SJCRH30 (cell line): ENCODE results near the gene MTG2. TPM values are rescaled to one million over a fixed set of nuclear protein-coding genes. Genes with fewer than 3 reads are reported as not detected.

Experiments
- DNase-seq, 2 experiments: peaks; one replicate each; pipeline ENCODE4 v3.0.0-alpha.2; 2015 to 2020
- H3K27ac ChIP-seq: fragments of 250-450 bp; sonication (Bioruptor Pico); 2 replicates; pipeline ENCODE4 v1.5.1; 2020; ENCODE audit warnings: mild to moderate bottlenecking, moderate library complexity
- H3K27me3 ChIP-seq: fragments of 250-450 bp; sonication (Bioruptor Pico); 2 replicates; pipeline ENCODE4 v1.5.1; 2020; ENCODE audit warnings: mild to moderate bottlenecking, moderate library complexity
- H3K36me3 ChIP-seq: fragments of 250-450 bp; sonication (Bioruptor Pico); 2 replicates; pipeline ENCODE4 v1.5.1; 2020; ENCODE audit warnings: mild to moderate bottlenecking, moderate library complexity
- H3K4me1 ChIP-seq: fragments of 250-450 bp; sonication (Bioruptor Pico); 2 replicates; pipeline ENCODE4 v1.5.1; 2020; ENCODE audit warnings: mild to moderate bottlenecking, moderate library complexity
- H3K4me3 ChIP-seq: fragments of 250-450 bp; sonication (Bioruptor Pico); 2 replicates; pipeline ENCODE4 v1.5.1; 2020; ENCODE audit warnings: mild to moderate bottlenecking, moderate library complexity
- H3K9me3 ChIP-seq: fragments of 250-450 bp; sonication (Bioruptor Pico); replicated peaks from 2 replicates; pipeline ENCODE4 v1.5.1; 2020; ENCODE audit warnings: mild to moderate bottlenecking, moderate library complexity
- total RNA-seq: library from RNA; depleted of rRNA; stranded (reverse); fragments of >200 nt; shearing (Covaris generic); gene quantifications from 2 replicates; pipeline ENCODE4 v1.2.3, GENCODE V29; 2014

The MTG2 gene
- total RNA-seq, 1 experiment from 2014 or later, result 66.2 TPM

DNA sequence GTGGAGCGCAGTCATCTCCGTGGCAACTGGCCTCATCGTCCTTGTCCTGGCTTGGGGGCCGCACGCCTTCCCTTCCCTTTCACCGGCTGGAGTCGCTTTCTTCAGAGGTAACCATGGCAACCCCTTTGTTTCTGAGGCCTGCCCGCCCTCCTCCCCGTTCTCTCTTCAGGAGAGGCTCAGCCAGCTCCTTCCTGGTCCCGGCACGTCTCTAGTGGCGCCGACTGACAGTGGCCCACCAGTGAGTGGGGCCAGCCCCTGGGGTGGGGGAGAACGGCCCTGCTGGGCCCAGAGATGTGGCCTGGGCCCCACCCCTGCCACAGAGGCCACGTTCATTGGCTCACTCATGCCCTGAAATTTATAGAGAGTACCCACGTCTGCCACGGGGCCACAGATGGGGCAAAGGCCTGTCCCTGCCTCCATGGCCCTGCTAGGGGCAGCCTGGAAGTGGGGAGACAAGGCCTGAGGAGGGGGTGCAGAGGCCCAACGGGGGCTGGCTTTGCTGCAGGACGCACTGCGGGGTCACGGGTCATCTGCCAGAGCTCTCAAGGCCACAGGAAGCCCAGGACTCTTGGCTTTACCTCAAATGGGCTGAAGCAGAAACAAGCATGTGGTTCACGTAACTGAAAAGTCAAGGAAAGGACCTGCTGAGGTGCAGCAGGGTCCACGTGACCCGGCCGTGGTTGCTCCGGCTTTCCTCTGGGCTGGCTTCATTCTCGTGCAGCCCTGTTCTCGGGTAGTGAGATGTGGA lies 54.1 kb downstream of the MTG2 start:
- peak; percentile 64 to 70 for DNase-seq
- H3K4me1 ChIP-seq, result peaks cover 16% of the 10 kb centered on the region

DNA sequence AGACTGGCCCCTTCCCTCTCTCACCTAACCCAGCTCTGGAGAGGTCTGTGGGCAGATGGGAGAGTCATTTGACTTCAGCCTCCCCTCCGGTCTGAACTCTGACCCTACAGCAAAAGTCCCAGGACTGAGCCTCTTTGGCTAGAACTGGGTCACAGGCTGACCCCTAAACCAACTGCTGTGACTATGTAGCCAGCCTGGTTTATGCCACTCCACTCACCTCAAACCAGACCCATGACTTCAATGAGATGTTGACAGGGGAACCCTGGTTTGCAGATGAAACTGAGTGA lies 54.6 kb downstream of the MTG2 start:
- H3K9me3 ChIP-seq, result no peaks in the 10 kb centered on the region
- no peak overlapping the region for H3K27ac ChIP-seq
- no peaks in the 10 kb centered on the region for H3K36me3 ChIP-seq
- no peaks in the 10 kb centered on the region for H3K27me3 ChIP-seq
- no peak overlapping the region for H3K4me3 ChIP-seq
- H3K4me1 ChIP-seq, result peaks cover 16% of the 10 kb centered on the region
- DNase-seq, result no peak

More for the DNA sequence above, 54.1 kb downstream of the MTG2 start:
- Histone ChIP-seq H3K27me3 (no peaks in the 10 kb centered on the region), H3K36me3 (no peaks in the 10 kb centered on the region), H3K9me3 (no peaks in the 10 kb centered on the region), H3K4me3 (no peak overlapping the region), H3K27ac (no peak overlapping the region)

DNA sequence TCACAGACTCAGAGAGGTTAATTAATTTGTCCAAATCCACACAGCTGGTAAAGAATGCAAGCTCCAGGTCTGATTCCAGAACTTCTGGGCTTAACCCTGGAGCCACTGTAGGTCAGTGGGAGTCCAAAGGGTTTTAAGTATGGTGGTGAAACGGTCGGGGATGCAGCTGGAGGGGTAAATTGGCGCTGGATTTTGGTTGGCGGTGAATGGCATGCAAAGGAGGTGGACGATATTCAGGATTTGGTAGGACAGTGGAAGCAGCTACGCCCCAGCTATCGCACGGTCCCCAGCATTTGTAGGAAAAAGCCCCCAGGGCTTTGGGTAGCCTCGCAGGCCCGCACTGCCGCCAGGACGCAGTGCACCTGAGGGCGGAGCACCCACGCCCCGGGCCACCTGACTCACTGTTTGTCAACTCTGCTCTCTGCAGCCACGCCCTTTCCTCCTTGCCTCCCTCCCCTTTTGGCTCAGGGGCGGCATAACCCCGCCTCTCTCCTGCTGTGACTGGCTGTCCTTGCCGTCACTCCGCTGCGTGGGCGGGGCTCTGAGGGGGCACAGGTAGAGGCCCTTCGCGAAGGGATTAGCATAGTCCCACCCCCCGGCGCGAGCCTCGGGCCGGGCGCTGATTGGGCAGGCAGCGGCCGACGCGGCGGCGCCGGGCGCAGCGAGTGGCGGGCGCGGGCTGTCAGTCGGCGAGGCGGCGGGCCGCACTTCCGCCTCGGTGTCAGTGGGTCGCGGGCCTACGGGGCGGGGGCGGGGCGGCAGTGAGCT lies 55.2 kb downstream of the MTG2 start, which contains the start of gene OSBPL2:
Gene OSBPL2, plus strand, starts transcription at position 721 of the 768 bp plus-strand sequence. CDS start 17,664 bp downstream, outside the sequence.
- Histone ChIP-seq H3K36me3 (no peaks in the 10 kb centered on the region), H3K27ac (no peak within 1 kb of the TSS), H3K27me3 (no peaks in the 10 kb centered on the region), H3K4me1 (peaks cover 16% of the 10 kb centered on the region), H3K9me3 (no peaks in the 10 kb centered on the region), H3K4me3 (peak within 1 kb of the TSS; percentile 61)
- DNase-seq, result peak; percentile 100

DNA sequence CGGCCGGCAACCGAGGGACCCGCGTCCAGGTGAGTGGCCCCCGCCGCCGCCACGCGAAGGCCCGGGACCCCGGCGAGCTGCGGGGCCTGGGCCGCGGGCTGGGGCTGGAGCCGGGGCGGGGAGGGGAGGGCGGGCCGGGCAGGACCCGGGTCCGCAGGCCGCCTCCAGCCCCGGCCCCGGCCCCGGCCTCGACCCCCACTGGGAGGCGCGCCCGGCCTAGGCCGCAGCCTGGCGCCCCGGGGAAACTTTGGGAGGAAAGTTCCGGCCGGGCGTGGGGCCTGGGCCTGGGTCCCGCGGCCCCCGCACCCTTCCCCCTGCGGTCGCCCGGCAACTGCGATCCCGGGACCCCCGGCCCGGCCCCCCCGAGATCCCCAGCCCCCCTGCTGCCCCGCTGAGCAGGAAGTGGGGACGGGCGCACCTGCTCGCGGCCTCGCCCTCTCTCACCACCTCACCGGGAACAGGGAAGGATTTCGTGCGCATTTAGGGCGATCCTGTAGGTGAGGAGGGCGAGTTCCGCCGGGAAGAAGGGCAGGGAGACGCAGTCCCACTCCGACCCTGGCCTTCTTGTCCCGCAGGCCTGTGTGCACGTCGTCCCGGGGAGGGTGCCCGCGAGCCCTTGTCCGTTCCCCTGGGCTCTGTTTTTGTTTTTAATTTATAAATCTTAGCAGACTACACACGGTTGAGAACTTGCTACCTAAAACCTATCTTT lies 55.9 kb downstream of the MTG2 start:
- Histone ChIP-seq H3K36me3 (no peaks in the 10 kb centered on the region), H3K27me3 (no peaks in the 10 kb centered on the region), H3K4me3 (peak overlapping the region; percentile 61), H3K9me3 (no peaks in the 10 kb centered on the region), H3K4me1 (peaks cover 16% of the 10 kb centered on the region), H3K27ac (no peak overlapping the region)
- peak in 1 of 2 experiments; percentile 58 for DNase-seq

DNA sequence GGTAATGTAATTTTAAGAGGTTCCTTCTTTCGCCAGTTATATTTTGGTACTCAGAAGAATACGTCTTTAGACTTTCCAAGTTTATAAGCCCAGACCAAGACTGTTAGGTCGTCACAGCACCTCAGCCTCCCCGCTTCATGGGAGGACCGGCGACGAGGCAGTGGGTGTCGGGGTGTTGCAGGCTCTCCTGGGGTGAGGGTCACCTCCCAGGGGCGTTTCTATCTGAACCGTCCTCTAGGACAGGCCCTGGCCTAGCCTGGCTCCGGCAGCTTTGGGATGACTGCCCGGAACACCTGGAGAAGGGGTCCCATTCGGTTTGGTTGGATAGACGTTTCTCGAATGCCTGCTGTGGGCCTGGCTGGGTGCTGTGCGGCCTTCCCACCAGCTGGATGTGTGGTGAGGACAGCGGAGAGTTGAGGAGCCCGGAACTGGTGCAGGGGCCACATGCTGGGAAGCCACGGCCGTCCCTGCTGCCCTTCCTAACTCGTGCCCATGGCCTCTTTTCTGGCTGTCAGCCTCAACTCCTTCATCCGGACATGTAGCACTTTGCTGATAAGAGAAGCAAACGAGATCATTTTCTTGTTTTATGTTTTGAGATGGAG lies 56.6 kb downstream of the MTG2 start:
- Histone ChIP-seq H3K27ac (no peak overlapping the region), H3K4me1 (peaks cover 16% of the 10 kb centered on the region), H3K4me3 (peak overlapping the region; percentile 61), H3K36me3 (no peaks in the 10 kb centered on the region), H3K27me3 (no peaks in the 10 kb centered on the region), H3K9me3 (no peaks in the 10 kb centered on the region)
- no peak for DNase-seq

DNA sequence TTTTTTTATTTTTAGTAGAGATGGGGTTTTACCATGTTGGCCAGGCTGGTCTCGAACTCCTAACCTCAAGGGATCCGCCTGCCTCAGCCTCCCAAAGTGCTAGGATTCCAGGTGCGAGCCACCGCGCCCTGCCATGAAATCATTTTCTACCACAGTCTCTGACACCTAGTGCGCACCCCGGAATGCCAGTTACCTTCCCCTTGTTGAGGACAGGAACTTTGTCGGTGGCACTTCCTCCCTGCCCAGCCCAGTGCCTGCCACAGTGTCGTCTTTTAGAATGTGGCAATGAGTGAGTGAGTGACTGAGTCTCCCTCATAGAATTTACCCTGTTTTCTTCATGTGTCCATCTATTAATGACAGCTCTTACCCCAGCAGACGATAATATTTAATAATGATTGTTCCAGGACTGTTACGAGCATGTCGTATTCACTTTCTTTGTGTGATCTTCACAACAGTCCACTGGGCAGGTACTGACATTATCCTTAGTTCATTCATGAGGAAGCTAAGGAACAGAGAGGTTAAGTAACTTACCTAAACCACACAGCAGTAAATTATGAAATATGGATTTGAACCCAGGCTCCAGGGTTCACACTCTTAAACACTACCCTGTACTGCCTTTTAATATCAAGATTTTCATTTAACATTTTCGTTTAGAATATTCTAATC lies 57.3 kb downstream of the MTG2 start:
- H3K27ac ChIP-seq, result no peak overlapping the region
- no peak overlapping the region for H3K4me3 ChIP-seq
- no peaks in the 10 kb centered on the region for H3K36me3 ChIP-seq
- no peaks in the 10 kb centered on the region for H3K9me3 ChIP-seq
- H3K4me1 ChIP-seq, result peaks cover 12% of the 10 kb centered on the region
- DNase-seq, result no peak
- H3K27me3 ChIP-seq, result no peaks in the 10 kb centered on the region

DNA sequence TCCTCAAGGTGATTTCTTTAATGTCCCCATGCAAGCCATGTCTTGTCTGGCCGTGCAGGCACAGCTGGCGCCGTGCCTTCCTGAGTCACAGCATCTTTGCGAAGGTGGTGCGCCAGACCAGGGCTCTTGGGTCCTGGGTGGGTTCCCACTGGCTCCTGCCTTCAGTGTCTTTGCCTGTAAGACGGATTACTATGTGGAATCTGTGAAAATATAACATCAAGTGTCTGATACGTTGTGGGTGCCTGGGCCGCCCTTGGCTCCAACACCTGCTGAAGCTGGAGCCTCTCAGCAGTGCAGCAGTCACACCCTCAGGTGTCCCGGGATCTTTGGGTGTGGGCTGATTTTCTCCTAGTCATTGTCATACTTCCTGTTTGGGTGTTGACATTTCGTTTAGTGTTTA lies 58.7 kb downstream of the MTG2 start:
- Histone ChIP-seq H3K27me3 (no peaks in the 10 kb centered on the region), H3K36me3 (no peaks in the 10 kb centered on the region), H3K27ac (no peak overlapping the region), H3K9me3 (no peaks in the 10 kb centered on the region), H3K4me3 (no peak overlapping the region), H3K4me1 (peaks cover 8% of the 10 kb centered on the region)
- no peak for DNase-seq

DNA sequence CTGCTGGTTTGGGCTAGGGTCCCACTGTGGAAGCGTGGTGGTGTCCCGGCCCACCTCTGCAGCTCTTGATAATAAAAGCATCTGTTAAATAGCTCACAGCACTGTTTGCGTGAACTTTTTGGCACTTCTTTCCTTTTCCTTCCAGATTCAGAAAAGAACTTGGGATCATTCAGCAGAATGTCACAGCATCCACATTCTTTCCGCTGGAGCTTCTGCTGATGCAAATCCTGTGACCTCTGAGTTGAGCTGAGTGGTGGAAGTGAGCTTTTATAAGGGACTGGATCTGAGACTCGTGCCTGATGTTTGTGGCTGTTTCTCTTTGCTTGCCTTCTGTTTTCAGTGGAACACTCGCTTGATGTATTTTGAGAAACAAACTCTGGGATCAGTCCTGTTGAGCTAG lies 59.3 kb downstream of the MTG2 start:
- no peak for DNase-seq
- Histone ChIP-seq H3K36me3 (no peaks in the 10 kb centered on the region), H3K27me3 (no peaks in the 10 kb centered on the region), H3K9me3 (no peaks in the 10 kb centered on the region), H3K27ac (no peak overlapping the region), H3K4me1 (peaks cover 8% of the 10 kb centered on the region), H3K4me3 (no peak overlapping the region)

DNA sequence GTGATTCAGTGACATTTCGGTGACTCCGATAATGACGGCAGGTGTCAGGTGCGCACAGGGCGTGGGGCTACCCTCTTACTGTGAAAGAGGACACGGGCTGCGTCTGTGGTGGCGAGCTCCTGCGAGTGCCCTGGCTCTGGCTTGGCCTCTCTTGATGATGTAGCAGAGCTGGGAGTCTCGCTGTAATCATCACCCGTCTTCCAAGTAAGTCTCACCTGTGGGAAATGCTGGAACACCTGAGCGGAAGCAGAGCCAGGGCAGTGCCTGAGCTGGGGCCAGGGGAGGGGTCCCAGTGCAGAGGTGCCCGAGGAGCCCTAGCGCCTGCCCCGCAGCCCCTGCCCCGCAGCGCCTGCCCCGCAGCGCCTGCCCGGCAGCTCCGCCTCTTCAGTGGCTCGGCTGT lies 60.3 kb downstream of the MTG2 start:
- no peak for DNase-seq
- Histone ChIP-seq H3K36me3 (no peaks in the 10 kb centered on the region), H3K4me1 (peaks cover 3% of the 10 kb centered on the region; the same call in 1 of the 2 replicates), H3K27ac (no peak overlapping the region), H3K9me3 (no peaks in the 10 kb centered on the region), H3K4me3 (no peak overlapping the region), H3K27me3 (no peaks in the 10 kb centered on the region)

DNA sequence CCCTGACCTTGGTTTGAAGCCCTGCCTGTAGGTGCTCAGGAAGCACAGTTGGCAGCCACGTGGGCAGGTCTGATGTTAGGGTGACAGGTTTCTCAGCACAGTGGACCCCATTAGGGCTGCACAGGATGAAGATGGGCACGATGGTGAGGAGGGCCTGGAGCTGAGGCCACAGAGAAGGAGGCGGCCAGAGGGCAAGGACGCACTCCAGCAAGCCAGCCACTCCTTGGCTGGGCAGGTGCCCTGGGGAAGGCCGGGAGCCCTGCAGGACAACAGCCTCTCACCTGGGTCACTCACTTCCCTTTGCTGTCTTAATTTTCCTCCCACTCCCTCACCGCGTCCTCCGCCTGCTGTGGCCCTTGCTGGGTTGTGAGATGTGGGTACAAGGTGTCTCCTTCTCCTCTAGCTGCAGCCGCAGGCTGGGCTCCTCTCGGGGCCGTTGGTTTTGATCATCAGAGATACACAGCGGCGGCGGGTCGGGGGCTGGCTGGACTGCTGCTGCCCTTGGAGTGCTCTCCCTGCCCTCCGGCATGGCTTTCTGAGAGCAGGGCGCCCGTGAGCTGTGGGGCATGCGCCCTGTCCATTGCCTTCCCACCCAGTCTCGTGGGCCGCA lies 61.2 kb downstream of the MTG2 start:
- Histone ChIP-seq H3K4me1 (peaks cover 3% of the 10 kb centered on the region; the same call in 1 of the 2 replicates), H3K27me3 (no peaks in the 10 kb centered on the region), H3K36me3 (no peaks in the 10 kb centered on the region), H3K4me3 (no peak overlapping the region), H3K27ac (no peak overlapping the region), H3K9me3 (no peaks in the 10 kb centered on the region)
- no peak for DNase-seq

DNA sequence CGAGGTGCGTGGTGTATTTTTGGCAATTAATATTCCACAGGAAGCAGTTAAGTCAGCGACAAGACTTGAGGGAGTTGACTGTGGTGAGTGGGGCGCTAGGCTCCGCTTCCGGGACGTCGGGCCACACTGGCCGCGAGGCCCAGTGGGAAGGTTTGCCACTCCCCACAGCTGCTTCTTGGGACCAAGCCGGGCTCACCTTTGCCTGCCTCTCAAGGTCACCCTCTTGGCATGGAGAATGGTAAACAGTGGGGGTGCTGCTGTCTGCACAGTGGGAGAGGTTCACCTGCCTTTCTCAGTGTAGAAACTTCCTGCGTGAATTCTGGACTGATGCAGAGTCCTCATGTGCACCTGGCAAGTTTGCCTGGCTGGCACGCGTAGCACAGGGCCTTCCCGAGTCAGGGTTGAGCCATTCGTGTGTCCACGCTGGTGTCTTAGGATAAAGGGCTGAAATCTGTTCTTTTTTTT lies 61.8 kb downstream of the MTG2 start:
- no peak overlapping the region for H3K27ac ChIP-seq
- no peaks in the 10 kb centered on the region for H3K4me1 ChIP-seq
- H3K4me3 ChIP-seq, result no peak overlapping the region
- H3K27me3 ChIP-seq, result no peaks in the 10 kb centered on the region
- H3K9me3 ChIP-seq, result no peaks in the 10 kb centered on the region
- DNase-seq, result no peak
- H3K36me3 ChIP-seq, result no peaks in the 10 kb centered on the region

DNA sequence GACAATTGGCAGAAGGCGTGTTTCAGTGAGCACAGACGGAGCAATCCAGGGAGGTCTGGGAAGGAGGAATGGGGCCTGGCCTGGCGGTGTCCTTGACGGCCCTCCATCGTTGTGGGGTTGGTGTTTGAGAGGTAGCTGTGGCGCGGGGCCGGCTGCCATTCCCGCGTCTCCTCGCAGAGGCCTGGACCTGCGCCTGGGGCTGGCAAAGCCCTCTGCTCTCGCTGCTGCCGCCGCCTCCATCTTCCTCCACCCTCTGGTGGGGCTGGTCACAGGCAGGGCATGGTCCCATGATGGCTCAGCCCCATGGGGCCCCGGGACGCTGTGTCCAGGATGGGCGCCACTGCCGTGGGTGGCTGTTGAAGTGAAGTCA lies 63.1 kb downstream of the MTG2 start:
- Histone ChIP-seq H3K4me3 (no peak overlapping the region), H3K9me3 (no peaks in the 10 kb centered on the region), H3K4me1 (no peaks in the 10 kb centered on the region), H3K27ac (no peak overlapping the region), H3K36me3 (no peaks in the 10 kb centered on the region), H3K27me3 (no peaks in the 10 kb centered on the region)
- DNase-seq, result no peak

DNA sequence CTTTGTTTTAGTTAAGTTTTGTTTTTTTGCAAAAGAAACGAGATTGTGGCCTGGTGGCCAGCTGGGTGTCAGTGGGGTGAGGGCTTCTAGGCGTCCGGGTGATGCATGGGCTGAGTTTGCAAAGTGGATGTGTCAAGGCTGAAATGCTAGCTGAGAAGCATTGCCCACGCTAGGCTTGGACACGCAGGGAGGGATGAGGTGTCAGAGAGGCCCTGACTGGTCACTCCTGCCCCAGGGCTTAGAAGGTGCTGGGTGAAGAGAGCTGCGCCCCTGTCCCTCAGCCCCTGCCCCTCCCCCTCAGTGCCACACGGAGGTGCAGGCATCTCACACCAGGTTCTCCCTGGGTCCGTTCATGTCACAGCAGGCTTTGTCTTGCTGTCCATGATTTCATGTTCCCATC lies 63.6 kb downstream of the MTG2 start:
- Histone ChIP-seq H3K27me3 (no peaks in the 10 kb centered on the region), H3K4me3 (no peak overlapping the region), H3K27ac (no peak overlapping the region), H3K4me1 (no peaks in the 10 kb centered on the region), H3K36me3 (no peaks in the 10 kb centered on the region), H3K9me3 (no peaks in the 10 kb centered on the region)
- DNase-seq, result no peak
